Brain microvascular endothelial cell (primary cell): ENCODE data around the gene MAP2K5.

ENCODE experiments used
- DNase-seq: peaks from one replicate; pipeline ENCODE4 v3.0.0-alpha.2; 2020
- H3K27ac ChIP-seq: fragments of 250-450 bp; sonication (Bioruptor Pico); 2 replicates; pipeline ENCODE4 v1.5.1; 2020; ENCODE audit warnings: mild to moderate bottlenecking, moderate library complexity
- H3K27me3 ChIP-seq: fragments of 250-450 bp; sonication (Bioruptor Pico); replicated peaks from 2 replicates; pipeline ENCODE4 v1.5.1; 2020; ENCODE audit warnings: mild to moderate bottlenecking
- H3K36me3 ChIP-seq: fragments of 250-450 bp; sonication (Bioruptor Pico); replicated peaks from 2 replicates; pipeline ENCODE4 v1.5.1; 2020; ENCODE audit warnings: mild to moderate bottlenecking
- H3K4me3 ChIP-seq: 2 replicates; pipeline ENCODE4 v1.5.1; 2011; ENCODE audit warnings: low read depth, mild to moderate bottlenecking, control low read depth, low read length, moderate library complexity
- in situ Hi-C: cut with HindIII; loops from 2 replicates; pipeline ENCODE4 v1.10.0; 2017; ENCODE audit warnings: low sequenced_read_pairs, low pct_ligation_motif_present
- TF ChIP-seq, protein P1 (sequence below): IDR thresholded peaks from 2 replicates; pipeline ENCODE4 v1.5.1; 2011; ENCODE audit warnings: low read depth, mild to moderate bottlenecking, moderate library complexity, low read length, control low read depth, inconsistent platforms; ENCODE audit errors: missing control alignments

The MAP2K5 gene

DNA sequence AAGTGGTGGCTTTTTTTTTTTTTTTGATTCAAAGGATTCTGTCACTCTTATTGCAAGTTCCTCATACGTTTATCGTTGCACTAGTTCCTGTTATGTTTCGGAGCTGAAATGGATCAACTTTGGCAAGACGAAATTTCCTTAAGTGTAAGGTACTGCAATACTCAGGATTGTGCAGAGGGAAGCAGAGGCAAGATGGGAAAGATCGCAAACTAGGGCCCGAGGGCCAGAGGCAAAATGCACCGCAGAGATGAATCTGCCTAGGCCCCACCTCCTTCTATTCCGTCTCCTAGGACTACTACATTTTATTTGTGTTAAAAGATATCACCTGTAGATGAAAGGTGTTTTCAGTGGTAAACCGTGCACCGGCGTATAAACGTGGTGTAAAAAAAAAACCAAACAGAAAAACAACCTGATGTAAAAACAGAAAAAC lies 297.0 kb downstream of the MAP2K5 start:
- Histone ChIP-seq H3K27ac (peak overlapping the region; percentile 90), H3K4me3 (peak overlapping the region; percentile 99), H3K27me3 (peaks cover 16% of the 10 kb centered on the region), H3K36me3 (no peaks in the 10 kb centered on the region)
- DNase-seq: no peak
- TF ChIP-seq, protein P1, sequence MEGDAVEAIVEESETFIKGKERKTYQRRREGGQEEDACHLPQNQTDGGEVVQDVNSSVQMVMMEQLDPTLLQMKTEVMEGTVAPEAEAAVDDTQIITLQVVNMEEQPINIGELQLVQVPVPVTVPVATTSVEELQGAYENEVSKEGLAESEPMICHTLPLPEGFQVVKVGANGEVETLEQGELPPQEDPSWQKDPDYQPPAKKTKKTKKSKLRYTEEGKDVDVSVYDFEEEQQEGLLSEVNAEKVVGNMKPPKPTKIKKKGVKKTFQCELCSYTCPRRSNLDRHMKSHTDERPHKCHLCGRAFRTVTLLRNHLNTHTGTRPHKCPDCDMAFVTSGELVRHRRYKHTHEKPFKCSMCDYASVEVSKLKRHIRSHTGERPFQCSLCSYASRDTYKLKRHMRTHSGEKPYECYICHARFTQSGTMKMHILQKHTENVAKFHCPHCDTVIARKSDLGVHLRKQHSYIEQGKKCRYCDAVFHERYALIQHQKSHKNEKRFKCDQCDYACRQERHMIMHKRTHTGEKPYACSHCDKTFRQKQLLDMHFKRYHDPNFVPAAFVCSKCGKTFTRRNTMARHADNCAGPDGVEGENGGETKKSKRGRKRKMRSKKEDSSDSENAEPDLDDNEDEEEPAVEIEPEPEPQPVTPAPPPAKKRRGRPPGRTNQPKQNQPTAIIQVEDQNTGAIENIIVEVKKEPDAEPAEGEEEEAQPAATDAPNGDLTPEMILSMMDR: no peak
- in situ Hi-C loops: no loop called here

DNA sequence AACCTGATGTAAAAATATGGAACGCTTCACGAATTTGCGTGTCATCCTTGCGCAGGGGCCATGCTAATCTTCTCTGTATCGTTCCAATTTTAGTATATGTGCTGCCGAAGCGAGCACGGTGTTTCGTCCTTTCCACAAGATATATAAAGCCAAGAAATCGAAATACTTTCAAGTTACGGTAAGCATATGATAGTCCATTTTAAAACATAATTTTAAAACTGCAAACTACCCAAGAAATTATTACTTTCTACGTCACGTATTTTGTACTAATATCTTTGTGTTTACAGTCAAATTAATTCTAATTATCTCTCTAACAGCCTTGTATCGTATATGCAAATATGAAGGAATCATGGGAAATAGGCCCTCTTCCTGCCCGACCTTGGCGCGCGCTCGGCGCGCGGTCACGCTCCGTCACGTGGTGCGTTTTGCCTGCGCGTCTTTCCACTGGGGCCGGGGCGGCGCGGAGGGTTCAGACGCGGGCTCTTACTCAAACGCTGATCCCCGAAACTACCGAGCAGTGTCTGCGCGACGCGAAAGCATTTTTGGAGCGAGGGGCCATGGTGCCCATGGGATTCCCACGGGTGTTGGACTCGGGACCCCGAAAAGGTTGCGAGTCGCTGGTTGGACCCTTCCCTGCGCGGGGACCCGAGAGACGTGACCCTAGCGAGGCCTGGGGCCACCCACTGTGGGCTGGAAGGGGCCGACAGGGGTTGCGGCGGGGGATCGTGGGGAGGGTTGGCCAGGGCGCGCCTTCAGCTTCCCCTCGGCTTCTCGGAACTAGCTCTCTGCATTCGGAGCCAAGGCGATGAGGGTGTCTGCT lies 297.6 kb downstream of the MAP2K5 start, which contains the start of gene RNU6-1:
Gene RNU6-1 (minus strand): TSS at position 117 of the 820 bp plus-strand sequence.
- no peaks in the 10 kb centered on the region for H3K36me3 ChIP-seq
- H3K27me3 ChIP-seq: peaks cover 10% of the 10 kb centered on the region
- DNase-seq: peak; percentile 83
- in situ Hi-C loops: no loop called here
- peak within 1 kb of the TSS; percentile 99 for H3K4me3 ChIP-seq
- TF ChIP-seq, protein P1: no peak
- peak within 1 kb of the TSS; percentile 90 for H3K27ac ChIP-seq

DNA sequence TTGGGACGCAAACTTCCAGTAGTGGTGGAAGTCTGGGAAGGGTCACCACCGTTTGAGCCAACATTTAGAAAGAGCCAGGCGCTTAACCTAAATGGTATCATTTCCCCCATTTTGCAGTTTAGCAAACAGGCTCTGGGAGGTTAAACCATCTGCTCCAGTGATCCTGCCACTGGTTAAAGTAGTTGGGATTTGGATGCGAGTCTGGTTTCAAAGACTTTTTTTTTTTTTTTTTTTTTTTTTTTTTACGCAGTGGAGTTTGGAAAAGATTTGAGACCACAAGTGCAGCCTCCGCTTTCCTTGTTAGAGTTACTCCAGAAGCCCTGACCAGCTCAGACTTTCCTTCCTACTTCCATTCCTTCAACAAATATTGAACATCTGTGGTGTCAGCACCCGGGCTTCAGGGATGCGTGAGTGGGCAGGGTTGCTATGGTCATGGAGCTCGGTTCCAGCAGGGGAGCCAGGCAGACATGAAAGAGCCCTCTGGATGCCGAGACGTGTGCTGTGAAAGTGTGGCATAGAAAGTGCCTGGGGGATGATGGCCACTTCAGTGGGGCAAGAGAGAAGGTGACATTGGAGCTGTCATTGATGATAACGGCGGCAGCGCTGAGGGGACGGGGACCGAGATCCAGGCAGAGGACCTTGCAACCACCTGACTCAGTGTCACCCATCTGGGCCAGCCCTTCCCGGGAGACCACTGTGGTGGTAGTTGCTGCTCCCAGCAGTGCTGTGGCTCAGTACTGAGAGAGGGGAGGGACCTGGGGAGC lies 298.4 kb downstream of the MAP2K5 start:
- no peak for DNase-seq
- TF ChIP-seq, protein P1: no peak
- no peaks in the 10 kb centered on the region for H3K36me3 ChIP-seq
- peaks cover 2% of the 10 kb centered on the region for H3K27me3 ChIP-seq
- H3K4me3 ChIP-seq: peak overlapping the region; percentile 99
- peak overlapping the region; percentile 90 for H3K27ac ChIP-seq
- in situ Hi-C loops: no loop called here

DNA sequence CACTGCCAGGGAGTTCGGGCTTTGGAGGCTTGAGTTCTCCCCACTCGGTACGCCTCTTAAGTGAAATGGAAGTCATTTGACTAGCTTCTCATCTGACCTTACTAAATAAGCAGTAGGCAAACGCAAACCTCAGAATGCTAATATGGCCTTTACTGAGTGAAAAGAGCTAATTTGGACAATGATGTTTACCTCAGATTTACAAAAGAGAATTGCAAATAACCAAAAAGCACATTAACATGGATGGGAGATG lies 298.9 kb downstream of the MAP2K5 start:
- in situ Hi-C loops: no loop called here
- TF ChIP-seq, protein P1: no peak
- Histone ChIP-seq H3K4me3 (no peak overlapping the region), H3K27me3 (no peaks in the 10 kb centered on the region), H3K36me3 (no peaks in the 10 kb centered on the region), H3K27ac (no peak overlapping the region)
- DNase-seq: no peak

DNA sequence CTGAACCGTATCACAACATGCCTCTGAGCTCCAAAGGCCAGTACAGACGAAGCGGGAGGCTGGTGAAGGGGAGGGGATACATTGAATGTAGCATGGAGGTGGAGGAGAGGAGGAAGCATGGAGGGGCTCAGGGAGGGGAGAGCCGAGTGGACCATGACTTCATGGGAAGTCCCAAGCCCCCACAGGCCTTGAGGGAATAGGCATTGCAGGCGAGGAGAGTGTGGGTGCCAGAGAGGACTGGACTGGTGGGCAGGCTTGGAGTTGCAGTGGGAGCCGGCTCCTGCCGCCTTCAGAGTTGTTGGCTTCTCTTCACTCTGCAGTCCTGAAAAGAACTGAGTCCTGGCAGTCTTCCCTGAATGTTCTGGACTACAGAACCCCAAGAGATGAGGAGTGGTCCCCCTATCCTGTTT lies 300.6 kb downstream of the MAP2K5 start:
- in situ Hi-C loops: no loop called here
- no peak overlapping the region for H3K27ac ChIP-seq
- no peaks in the 10 kb centered on the region for H3K36me3 ChIP-seq
- H3K27me3 ChIP-seq: no peaks in the 10 kb centered on the region
- TF ChIP-seq, protein P1: no peak
- H3K4me3 ChIP-seq: no peak overlapping the region
- no peak for DNase-seq
